ENCODE measurements around the gene FBRSL1. TPM values are rescaled to one million over a fixed set of nuclear protein-coding genes. Genes with fewer than 3 reads are reported as not detected.

The FBRSL1 gene
- total RNA-seq: 1 to 10 TPM; 2.4 to 8.5 (median 5.0) TPM

- TF ChIP-seq, protein P1, sequence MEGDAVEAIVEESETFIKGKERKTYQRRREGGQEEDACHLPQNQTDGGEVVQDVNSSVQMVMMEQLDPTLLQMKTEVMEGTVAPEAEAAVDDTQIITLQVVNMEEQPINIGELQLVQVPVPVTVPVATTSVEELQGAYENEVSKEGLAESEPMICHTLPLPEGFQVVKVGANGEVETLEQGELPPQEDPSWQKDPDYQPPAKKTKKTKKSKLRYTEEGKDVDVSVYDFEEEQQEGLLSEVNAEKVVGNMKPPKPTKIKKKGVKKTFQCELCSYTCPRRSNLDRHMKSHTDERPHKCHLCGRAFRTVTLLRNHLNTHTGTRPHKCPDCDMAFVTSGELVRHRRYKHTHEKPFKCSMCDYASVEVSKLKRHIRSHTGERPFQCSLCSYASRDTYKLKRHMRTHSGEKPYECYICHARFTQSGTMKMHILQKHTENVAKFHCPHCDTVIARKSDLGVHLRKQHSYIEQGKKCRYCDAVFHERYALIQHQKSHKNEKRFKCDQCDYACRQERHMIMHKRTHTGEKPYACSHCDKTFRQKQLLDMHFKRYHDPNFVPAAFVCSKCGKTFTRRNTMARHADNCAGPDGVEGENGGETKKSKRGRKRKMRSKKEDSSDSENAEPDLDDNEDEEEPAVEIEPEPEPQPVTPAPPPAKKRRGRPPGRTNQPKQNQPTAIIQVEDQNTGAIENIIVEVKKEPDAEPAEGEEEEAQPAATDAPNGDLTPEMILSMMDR (IDR thresholded peaks at IDR 0.05; ENCODE audit: low read depth): no peak
Measured at GRCh38 chr12:132489602-132490266, at the start of gene FBRSL1. Gene FBRSL1 (plus strand): TSS chr12:132490151.

DNA sequence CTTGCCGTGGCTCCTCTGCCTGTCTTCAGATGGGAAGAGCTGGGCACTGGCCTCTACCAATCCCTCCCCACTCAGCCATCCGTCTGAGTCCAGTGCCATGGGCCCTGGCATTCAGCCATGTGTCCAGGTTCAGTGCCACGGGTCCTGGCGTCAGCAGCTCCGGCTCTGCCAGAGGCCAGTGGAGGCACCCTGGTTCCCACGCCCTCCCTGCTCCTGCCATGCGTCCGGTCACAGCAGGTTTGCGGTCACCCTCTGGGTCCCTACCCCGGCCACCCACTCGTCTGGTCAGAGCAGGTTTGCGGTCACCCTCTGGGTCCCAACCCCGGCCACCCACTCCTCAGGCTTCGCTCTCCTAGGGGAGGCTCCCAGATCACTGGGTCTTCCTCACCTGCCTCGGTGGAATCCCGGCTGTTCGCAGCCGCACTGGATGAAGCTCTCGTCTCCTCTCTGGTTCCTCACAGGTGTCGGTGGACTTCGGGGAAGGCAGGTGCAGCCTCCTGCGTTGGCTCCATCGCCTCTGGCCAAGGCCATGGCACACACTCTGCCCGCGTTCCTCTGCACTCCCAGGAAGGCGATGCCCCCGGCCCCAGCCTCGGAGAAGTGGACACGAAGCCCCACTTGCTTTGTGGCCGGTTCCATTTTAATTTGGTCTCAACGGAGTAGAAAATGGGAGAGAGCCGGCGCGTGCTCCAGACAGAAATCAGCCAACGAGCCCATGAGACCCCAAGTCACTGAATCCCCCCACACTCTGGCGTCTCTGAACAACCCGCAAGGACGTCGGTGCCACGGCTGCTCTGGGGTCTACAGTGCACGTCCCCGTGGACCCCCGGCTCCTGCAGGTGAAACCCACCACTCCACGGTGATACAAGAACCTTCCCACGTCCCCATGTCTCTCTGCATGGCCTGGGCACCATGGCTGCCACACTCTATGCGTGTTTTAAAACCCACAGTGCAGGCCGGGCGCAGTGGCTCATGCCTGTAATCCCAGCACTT is 47.8 kb upstream of the FBRSL1 start:
- TF ChIP-seq, protein P1 (IDR thresholded peaks at IDR 0.05; ENCODE audit: low read depth): no peak

GRCh38 chr12:132443091-132443490 is 46.9 kb upstream of the FBRSL1 start:
- TF ChIP-seq, protein P1 (IDR thresholded peaks at IDR 0.05; ENCODE audit: low read depth): no peak

DNA sequence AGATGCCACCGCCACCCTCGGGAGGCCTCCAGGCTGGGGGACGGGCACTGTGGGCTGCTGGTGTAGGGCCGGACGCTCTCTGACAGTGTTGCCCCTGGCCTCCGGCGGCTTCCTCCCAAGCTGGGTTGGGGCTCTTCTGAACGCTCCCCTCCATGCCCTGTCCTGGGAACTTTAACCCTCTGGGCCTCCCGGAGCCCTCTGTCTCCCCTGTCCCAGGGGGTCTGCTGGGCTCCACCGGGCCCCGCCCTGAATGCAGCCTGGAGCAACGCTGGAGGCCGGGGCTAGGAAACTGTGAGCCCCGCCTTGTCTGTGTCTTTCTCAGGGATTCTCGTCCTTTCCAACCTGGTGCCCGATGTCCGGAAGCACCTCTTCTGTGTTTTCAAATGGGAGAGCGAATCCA is 45.7 kb upstream of the FBRSL1 start:
- TF ChIP-seq, protein P1 (IDR thresholded peaks at IDR 0.05; ENCODE audit: low read depth): no peak

DNA sequence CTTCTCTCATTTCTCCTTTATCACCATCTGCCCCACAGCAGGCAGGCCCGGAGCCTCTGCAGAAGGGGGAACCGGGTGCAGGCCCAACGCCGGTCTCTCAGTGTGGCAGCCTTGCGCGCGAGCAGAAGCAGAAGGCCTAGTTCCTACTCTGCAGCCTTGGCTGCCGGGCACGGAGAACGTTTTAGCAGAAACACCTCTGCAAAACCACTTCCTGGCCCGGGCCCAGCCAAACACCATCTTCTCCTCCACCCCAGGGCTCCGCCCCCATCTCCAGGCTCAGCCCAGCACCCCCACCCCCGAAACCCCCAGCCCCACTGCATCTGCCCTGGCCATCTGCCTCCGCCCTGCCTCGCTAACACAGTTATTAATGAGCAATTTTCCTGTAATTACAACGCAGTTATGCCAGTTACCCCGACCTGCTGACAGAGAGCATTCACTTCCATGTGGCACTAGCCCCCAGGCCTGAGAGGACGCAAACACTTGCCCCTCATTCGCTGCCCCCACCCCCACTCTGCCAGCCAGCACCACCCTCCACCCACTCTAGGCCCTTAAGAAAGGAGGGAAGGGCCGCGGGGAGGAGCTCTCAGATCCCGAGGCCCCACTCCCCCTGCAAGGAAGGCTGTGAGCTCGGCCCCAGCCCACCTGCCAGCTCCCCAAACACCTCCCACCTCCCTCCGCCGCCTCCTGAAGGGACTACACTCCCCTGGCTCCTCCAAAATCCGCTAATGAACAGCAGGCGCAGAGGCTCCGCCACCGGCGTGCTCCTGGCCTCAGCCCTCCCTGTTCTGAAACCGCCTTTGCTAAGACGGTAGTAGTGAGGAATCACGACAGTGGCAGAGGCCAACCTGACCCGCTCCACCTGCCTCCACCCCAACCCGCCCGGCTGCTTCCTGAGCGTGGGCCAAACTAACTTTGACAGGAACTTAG is 44.7 kb upstream of the FBRSL1 start:
- TF ChIP-seq, protein P1 (IDR thresholded peaks at IDR 0.05; ENCODE audit: low read depth): no peak

DNA sequence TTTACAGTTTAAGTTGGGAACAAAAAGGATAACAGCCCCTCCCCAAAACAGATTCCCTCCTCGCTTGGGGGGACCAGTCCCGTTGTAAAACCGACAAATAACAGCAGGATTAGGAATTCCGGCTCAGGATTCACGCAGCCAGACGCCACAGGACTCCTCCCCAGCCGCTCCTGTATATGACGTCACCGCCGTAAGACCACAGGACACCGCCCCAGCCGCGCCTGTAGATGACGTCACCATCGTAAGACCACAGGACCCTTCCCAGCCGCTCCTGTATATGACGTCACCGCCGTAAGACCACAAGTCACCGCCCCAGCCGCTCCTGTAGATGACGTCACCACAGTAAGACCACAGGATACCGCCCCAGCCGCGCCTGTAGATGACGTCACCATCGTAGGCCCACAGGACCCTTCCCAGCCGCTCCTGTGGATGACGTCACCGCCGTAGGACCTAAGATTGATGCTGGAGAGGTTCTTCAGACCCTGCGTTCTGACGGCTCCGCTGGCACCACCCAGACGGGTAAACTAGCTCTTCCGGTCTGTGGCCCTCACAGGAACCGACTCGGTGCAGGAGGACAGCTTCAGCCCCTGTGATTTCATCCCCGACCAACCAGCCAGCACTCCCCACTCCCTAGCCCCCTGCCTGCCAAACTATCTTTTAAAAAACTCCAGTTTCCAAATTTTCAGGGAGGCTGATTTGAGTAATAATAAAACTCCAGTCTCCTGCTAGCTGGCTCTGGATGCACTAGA is 43.9 kb upstream of the FBRSL1 start:
- TF ChIP-seq, protein P1 (IDR thresholded peaks at IDR 0.05; ENCODE audit: low read depth): no peak

Measured in subcutaneous adipose tissue (tissue), 4 donors.